WTC11 (cell line): Measurements from ENCODE around the gene STPG4. TPM values are rescaled to one million over a fixed set of nuclear protein-coding genes. Genes with fewer than 3 reads are reported as not detected.

Experiments used
- ATAC-seq: fragments of 200-7000 bp; cut with Tn5 transposase; 2 replicates; pipeline ENCODE4 v1.10.0; 2021; ENCODE audit warnings: mild to moderate bottlenecking, moderate library complexity
- CTCF ChIA-PET: fragments of 300-600 bp; sonication (Branson Sonifier 250); formaldehyde crosslinking; loops from one replicate; lab custom pipeline; 2021; ENCODE audit warnings: antibody characterized with exemption; lab: Charles Lee
- POLR2A ChIA-PET: fragments of 350-600 bp; sonication (Branson Sonifier 250); formaldehyde crosslinking; loops from one replicate; lab custom pipeline; 2021; ENCODE audit warnings: antibody characterized with exemption; lab: Charles Lee
- DNase-seq: peaks from one replicate; pipeline ENCODE4 v3.0.0; 2021; ENCODE audit warnings: low spot score
- H3K27ac Mint-ChIP-seq: 2 replicates; pipeline ENCODE4 v1.8.0; 2021; ENCODE audit warnings: mixed read lengths
- H3K27me3 Mint-ChIP-seq: 2 replicates; pipeline ENCODE4 v1.8.0; 2021; ENCODE audit warnings: low read depth, mild to moderate bottlenecking, moderate library complexity, mixed read lengths
- H3K36me3 Mint-ChIP-seq: 2 replicates; pipeline ENCODE4 v1.8.0; 2021; ENCODE audit warnings: mixed read lengths
- H3K4me1 Mint-ChIP-seq: 2 replicates; pipeline ENCODE4 v1.8.0; 2022; ENCODE audit warnings: mixed read lengths
- H3K4me3 Mint-ChIP-seq: 2 replicates; pipeline ENCODE4 v1.8.0; 2021; ENCODE audit warnings: mild to moderate bottlenecking, moderate library complexity, mixed read lengths
- H3K9me3 Mint-ChIP-seq: 2 replicates; pipeline ENCODE4 v1.8.0; 2021; ENCODE audit warnings: mixed read lengths
- MXD4 ChIP-seq: fragments of 250-450 bp; sonication (Bioruptor Pico); IDR thresholded peaks from 2 replicates; pipeline ENCODE4 v1.8.0; 2021; ENCODE audit warnings: mild to moderate bottlenecking, moderate library complexity, borderline replicate concordance
- NFE2L1 ChIP-seq: sonication (generic); formaldehyde crosslinking; IDR thresholded peaks from 2 replicates; pipeline ENCODE4 v1.8.1; 2023; ENCODE audit warnings: missing genetic modification reagents
- NFYB ChIP-seq: sonication (generic); formaldehyde crosslinking; conservative IDR thresholded peaks from 2 replicates; pipeline ENCODE4 v1.8.0; 2022; ENCODE audit warnings: low read depth, missing genetic modification reagents
- NR2C2 ChIP-seq: sonication (generic); formaldehyde crosslinking; IDR thresholded peaks from 2 replicates; pipeline ENCODE4 v1.8.0; 2022; ENCODE audit warnings: mild to moderate bottlenecking, missing genetic modification reagents
- NR3C1 ChIP-seq: sonication (generic); formaldehyde crosslinking; conservative IDR thresholded peaks from 2 replicates; pipeline ENCODE4 v1.8.1; 2023; ENCODE audit warnings: low read depth, mild to moderate bottlenecking, missing genetic modification reagents
- PRRX2 ChIP-seq: fragments of 250-450 bp; sonication (Bioruptor Pico); IDR thresholded peaks from 2 replicates; pipeline ENCODE4 v1.8.0; 2021; ENCODE audit warnings: mild to moderate bottlenecking
- SOX15 ChIP-seq: fragments of 250-450 bp; sonication (Bioruptor Pico); IDR thresholded peaks from 2 replicates; pipeline ENCODE4 v1.9.0; 2021; ENCODE audit warnings: mild to moderate bottlenecking
- ZNF121 ChIP-seq: sonication (generic); formaldehyde crosslinking; IDR thresholded peaks from 2 replicates; pipeline ENCODE4 v1.8.0; 2023; ENCODE audit warnings: missing genetic modification reagents
- ZNF423 ChIP-seq: fragments of 250-450 bp; sonication (Bioruptor Pico); IDR thresholded peaks from 2 replicates; pipeline ENCODE4 v2.1.2; 2022; ENCODE audit warnings: mild to moderate bottlenecking, moderate library complexity
- ZSCAN18 ChIP-seq: fragments of 250-450 bp; sonication (Bioruptor Pico); IDR thresholded peaks from 2 replicates; pipeline ENCODE4 v2.1.2; 2022; ENCODE audit warnings: mild to moderate bottlenecking, moderate library complexity
- total RNA-seq: library from RNA; stranded (reverse); gene quantifications from 3 replicates; pipeline ENCODE4 v1.2.3, GENCODE V29; 2021
- TF ChIP-seq, protein P1 (sequence below): fragments of 250-450 bp; sonication (Bioruptor Pico); IDR thresholded peaks from 2 replicates; pipeline ENCODE4 v1.9.0; 2021; ENCODE audit warnings: mild to moderate bottlenecking
- TF ChIP-seq, protein P2 (sequence below): sonication (generic); formaldehyde crosslinking; IDR thresholded peaks from 2 replicates; pipeline ENCODE4 v1.8.0; 2022; ENCODE audit warnings: mild to moderate bottlenecking, missing genetic modification reagents
- TF ChIP-seq, protein P3 (sequence below): fragments of 250-450 bp; sonication (Bioruptor Pico); IDR thresholded peaks from 2 replicates; pipeline ENCODE4 v1.9.0; 2021; ENCODE audit warnings: mild to moderate bottlenecking, borderline replicate concordance
- TF ChIP-seq, protein P4 (sequence below): sonication (generic); formaldehyde crosslinking; IDR thresholded peaks from 2 replicates; pipeline ENCODE4 v1.8.1; 2022; ENCODE audit warnings: mild to moderate bottlenecking, missing genetic modification reagents, moderate library complexity, borderline replicate concordance
- TF ChIP-seq, protein P5 (sequence below): sonication (generic); formaldehyde crosslinking; IDR thresholded peaks from 2 replicates; pipeline ENCODE4 v1.8.1; 2022; ENCODE audit warnings: missing genetic modification reagents, borderline replicate concordance
- TF ChIP-seq, protein P6 (sequence below): sonication (generic); formaldehyde crosslinking; IDR thresholded peaks from 2 replicates; pipeline ENCODE4 v1.8.0; 2022; ENCODE audit warnings: mild to moderate bottlenecking, missing genetic modification reagents
- TF ChIP-seq, protein P7 (sequence below): sonication (generic); formaldehyde crosslinking; IDR thresholded peaks from 2 replicates; pipeline ENCODE4 v1.8.0; 2023; ENCODE audit warnings: missing genetic modification reagents

STPG4 gene
- total RNA-seq, 1 experiment from 2014 or later = not detected

DNA sequence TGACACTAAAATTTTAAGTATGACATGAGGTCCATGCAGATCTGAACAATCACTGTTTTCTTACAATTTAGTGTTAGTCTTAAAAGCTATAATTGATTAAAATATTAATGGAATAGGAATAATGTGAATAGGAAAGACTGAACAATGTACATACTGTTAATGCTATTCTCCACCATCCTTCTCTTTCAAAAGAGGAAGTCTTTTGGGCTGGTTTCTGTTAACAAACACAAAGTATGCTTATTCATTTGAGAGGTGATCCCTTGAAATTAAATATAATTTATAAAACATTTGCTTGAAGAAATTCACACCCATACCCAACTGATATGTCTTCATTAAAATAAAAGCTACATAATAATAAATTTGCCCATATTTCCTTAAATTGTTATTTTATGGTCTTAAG, 2.3 kb downstream of the STPG4 start (continued):
- no peak for TF ChIP-seq NR3C1 (CRISPR knock-in tag)
- TF ChIP-seq, protein P1, sequence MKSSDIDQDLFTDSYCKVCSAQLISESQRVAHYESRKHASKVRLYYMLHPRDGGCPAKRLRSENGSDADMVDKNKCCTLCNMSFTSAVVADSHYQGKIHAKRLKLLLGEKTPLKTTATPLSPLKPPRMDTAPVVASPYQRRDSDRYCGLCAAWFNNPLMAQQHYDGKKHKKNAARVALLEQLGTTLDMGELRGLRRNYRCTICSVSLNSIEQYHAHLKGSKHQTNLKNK (CRISPR knock-in tag) = no peak
- TF ChIP-seq SOX15 (CRISPR knock-in tag) = no peak
- TF ChIP-seq, protein P2, sequence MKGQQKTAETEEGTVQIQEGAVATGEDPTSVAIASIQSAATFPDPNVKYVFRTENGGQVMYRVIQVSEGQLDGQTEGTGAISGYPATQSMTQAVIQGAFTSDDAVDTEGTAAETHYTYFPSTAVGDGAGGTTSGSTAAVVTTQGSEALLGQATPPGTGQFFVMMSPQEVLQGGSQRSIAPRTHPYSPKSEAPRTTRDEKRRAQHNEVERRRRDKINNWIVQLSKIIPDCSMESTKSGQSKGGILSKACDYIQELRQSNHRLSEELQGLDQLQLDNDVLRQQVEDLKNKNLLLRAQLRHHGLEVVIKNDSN (CRISPR knock-in tag) = no peak
- TF ChIP-seq MXD4 = no peak
- TF ChIP-seq, protein P3, sequence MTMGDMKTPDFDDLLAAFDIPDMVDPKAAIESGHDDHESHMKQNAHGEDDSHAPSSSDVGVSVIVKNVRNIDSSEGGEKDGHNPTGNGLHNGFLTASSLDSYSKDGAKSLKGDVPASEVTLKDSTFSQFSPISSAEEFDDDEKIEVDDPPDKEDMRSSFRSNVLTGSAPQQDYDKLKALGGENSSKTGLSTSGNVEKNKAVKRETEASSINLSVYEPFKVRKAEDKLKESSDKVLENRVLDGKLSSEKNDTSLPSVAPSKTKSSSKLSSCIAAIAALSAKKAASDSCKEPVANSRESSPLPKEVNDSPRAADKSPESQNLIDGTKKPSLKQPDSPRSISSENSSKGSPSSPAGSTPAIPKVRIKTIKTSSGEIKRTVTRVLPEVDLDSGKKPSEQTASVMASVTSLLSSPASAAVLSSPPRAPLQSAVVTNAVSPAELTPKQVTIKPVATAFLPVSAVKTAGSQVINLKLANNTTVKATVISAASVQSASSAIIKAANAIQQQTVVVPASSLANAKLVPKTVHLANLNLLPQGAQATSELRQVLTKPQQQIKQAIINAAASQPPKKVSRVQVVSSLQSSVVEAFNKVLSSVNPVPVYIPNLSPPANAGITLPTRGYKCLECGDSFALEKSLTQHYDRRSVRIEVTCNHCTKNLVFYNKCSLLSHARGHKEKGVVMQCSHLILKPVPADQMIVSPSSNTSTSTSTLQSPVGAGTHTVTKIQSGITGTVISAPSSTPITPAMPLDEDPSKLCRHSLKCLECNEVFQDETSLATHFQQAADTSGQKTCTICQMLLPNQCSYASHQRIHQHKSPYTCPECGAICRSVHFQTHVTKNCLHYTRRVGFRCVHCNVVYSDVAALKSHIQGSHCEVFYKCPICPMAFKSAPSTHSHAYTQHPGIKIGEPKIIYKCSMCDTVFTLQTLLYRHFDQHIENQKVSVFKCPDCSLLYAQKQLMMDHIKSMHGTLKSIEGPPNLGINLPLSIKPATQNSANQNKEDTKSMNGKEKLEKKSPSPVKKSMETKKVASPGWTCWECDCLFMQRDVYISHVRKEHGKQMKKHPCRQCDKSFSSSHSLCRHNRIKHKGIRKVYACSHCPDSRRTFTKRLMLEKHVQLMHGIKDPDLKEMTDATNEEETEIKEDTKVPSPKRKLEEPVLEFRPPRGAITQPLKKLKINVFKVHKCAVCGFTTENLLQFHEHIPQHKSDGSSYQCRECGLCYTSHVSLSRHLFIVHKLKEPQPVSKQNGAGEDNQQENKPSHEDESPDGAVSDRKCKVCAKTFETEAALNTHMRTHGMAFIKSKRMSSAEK (CRISPR knock-in tag) = no peak
- TF ChIP-seq, protein P4, sequence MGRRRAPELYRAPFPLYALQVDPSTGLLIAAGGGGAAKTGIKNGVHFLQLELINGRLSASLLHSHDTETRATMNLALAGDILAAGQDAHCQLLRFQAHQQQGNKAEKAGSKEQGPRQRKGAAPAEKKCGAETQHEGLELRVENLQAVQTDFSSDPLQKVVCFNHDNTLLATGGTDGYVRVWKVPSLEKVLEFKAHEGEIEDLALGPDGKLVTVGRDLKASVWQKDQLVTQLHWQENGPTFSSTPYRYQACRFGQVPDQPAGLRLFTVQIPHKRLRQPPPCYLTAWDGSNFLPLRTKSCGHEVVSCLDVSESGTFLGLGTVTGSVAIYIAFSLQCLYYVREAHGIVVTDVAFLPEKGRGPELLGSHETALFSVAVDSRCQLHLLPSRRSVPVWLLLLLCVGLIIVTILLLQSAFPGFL (CRISPR knock-in tag) = no peak

- Mint-ChIP-seq H3K36me3 (peaks cover 20% of the 10 kb centered on the region), H3K4me1 (no peaks in the 10 kb centered on the region), H3K27me3 (no peaks in the 10 kb centered on the region), H3K27ac (no peak overlapping the region), H3K9me3 (peaks cover 4% of the 10 kb centered on the region; the same call in 1 of the 2 replicates)
- DNase-seq = no peak
- POLR2A ChIA-PET = no interaction called here
- TF ChIP-seq ZSCAN18 (CRISPR knock-in tag) (no peak), ZNF121 (no peak), NR2C2 (CRISPR knock-in tag) (no peak), NFE2L1 (CRISPR knock-in tag) (no peak), ZNF423 (CRISPR knock-in tag) (no peak), PRRX2 (no peak), NFYB (CRISPR knock-in tag) (no peak)
- TF ChIP-seq, protein P5, sequence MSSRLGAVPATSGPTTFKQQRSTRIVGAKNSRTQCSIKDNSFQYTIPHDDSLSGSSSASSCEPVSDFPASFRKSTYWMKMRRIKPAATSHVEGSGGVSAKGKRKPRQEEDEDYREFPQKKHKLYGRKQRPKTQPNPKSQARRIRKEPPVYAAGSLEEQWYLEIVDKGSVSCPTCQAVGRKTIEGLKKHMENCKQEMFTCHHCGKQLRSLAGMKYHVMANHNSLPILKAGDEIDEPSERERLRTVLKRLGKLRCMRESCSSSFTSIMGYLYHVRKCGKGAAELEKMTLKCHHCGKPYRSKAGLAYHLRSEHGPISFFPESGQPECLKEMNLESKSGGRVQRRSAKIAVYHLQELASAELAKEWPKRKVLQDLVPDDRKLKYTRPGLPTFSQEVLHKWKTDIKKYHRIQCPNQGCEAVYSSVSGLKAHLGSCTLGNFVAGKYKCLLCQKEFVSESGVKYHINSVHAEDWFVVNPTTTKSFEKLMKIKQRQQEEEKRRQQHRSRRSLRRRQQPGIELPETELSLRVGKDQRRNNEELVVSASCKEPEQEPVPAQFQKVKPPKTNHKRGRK = no peak
- TF ChIP-seq, protein P6, sequence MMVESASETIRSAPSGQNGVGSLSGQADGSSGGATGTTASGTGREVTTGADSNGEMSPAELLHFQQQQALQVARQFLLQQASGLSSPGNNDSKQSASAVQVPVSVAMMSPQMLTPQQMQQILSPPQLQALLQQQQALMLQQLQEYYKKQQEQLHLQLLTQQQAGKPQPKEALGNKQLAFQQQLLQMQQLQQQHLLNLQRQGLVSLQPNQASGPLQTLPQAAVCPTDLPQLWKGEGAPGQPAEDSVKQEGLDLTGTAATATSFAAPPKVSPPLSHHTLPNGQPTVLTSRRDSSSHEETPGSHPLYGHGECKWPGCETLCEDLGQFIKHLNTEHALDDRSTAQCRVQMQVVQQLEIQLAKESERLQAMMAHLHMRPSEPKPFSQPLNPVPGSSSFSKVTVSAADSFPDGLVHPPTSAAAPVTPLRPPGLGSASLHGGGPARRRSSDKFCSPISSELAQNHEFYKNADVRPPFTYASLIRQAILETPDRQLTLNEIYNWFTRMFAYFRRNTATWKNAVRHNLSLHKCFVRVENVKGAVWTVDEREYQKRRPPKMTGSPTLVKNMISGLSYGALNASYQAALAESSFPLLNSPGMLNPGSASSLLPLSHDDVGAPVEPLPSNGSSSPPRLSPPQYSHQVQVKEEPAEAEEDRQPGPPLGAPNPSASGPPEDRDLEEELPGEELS (CRISPR knock-in tag) = no peak
- TF ChIP-seq, protein P7, sequence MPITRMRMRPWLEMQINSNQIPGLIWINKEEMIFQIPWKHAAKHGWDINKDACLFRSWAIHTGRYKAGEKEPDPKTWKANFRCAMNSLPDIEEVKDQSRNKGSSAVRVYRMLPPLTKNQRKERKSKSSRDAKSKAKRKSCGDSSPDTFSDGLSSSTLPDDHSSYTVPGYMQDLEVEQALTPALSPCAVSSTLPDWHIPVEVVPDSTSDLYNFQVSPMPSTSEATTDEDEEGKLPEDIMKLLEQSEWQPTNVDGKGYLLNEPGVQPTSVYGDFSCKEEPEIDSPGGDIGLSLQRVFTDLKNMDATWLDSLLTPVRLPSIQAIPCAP (CRISPR knock-in tag) = no peak
- TF ChIP-seq, protein P2 (CRISPR knock-in tag) = no peak
- TF ChIP-seq, all 79 proteins: peak for 0
- no peak for ATAC-seq
- CTCF ChIA-PET = interaction anchor here (0.7 kb wide), 1 partner anchor 110 kb away, joined by 3 read pairs; no protein-coding TSS in a partner anchor
- no peak overlapping the region for H3K4me3 Mint-ChIP-seq
Measured at GRCh38 chr2:47150175-47150574, 4.9 kb downstream of the STPG4 start.
